Stimulated activated CD4-positive, alpha-beta T cell treated with anti-CD3 and anti-CD28 coated beads, Interleukin-12 subunit alpha, Interleukin-12 subunit beta, amount 100 ng/mL, for 24 hours (primary cell): ENCODE measurements around the gene NDUFA13.
A peak's percentile ranks its signal among the peaks of the same experiment; 100 is the strongest.

Experiments
- DNase-seq, 2 experiments: peaks; one replicate each; pipeline ENCODE4 v3.0.0-alpha.2; 2020; ENCODE audit warnings: low read depth in 2 of 2

The NDUFA13 gene

GRCh38 chr19:19547674-19548336 is 31.8 kb downstream of the NDUFA13 start:
- DNase-seq = no peak

GRCh38 chr19:19548915-19549759 is 33.1 kb downstream of the NDUFA13 start:
- DNase-seq = no peak

- no peak for DNase-seq
These were observed 33.9 kb downstream of the NDUFA13 start for GRCh38 chr19:19549804-19550464.

GRCh38 chr19:19550485-19550929 is 34.5 kb downstream of the NDUFA13 start:
- DNase-seq = no peak

- DNase-seq = no peak
These were observed 35.2 kb downstream of the NDUFA13 start for GRCh38 chr19:19550972-19551852.

- DNase-seq = no peak
These were observed 35.8 kb downstream of the NDUFA13 start for GRCh38 chr19:19551853-19552192.

GRCh38 chr19:19552798-19553197 is 36.8 kb downstream of the NDUFA13 start:
- DNase-seq = no peak

- DNase-seq = no peak
These were observed 37.6 kb downstream of the NDUFA13 start for GRCh38 chr19:19553670-19554069.

- peak in 1 of 2 experiments; percentile 62 for DNase-seq
These were observed 38.3 kb downstream of the NDUFA13 start for GRCh38 chr19:19554074-19555023.

- no peak for DNase-seq
These were observed 42.0 kb downstream of the NDUFA13 start for GRCh38 chr19:19558055-19558454.

GRCh38 chr19:19558636-19559035 is 42.6 kb downstream of the NDUFA13 start:
- no peak for DNase-seq

- no peak for DNase-seq
These were observed 43.9 kb downstream of the NDUFA13 start for GRCh38 chr19:19559931-19560330.

GRCh38 chr19:19561946-19562664 is 46.1 kb downstream of the NDUFA13 start:
- no peak for DNase-seq

GRCh38 chr19:19562665-19563347 is 46.8 kb downstream of the NDUFA13 start:
- no peak for DNase-seq

GRCh38 chr19:19563348-19563848 is 47.4 kb downstream of the NDUFA13 start:
- no peak for DNase-seq

- no peak for DNase-seq
These were observed 50.3 kb downstream of the NDUFA13 start for GRCh38 chr19:19566306-19566705.

GRCh38 chr19:19567391-19567790 is 51.4 kb downstream of the NDUFA13 start:
- no peak for DNase-seq

GRCh38 chr19:19568802-19569756 is 53.1 kb downstream of the NDUFA13 start:
- peak in 1 of 2 experiments; percentile 13 for DNase-seq
